NCI-H1417 (cell line): ENCODE measurements around the gene LDHB.
A peak's percentile ranks its signal among the peaks of the same experiment; 100 is the strongest.
"Not testable (repeated sequence)": the region's sequence is repeated elsewhere in the genome, so short reads cannot be mapped to it uniquely, and the experiment has no call there.

ENCODE experiments used
- DNase-seq, 3 experiments: peaks; one replicate each; lab custom pipeline; 2025; lab: John Stamatoyannopoulos, UW

LDHB gene

DNA sequence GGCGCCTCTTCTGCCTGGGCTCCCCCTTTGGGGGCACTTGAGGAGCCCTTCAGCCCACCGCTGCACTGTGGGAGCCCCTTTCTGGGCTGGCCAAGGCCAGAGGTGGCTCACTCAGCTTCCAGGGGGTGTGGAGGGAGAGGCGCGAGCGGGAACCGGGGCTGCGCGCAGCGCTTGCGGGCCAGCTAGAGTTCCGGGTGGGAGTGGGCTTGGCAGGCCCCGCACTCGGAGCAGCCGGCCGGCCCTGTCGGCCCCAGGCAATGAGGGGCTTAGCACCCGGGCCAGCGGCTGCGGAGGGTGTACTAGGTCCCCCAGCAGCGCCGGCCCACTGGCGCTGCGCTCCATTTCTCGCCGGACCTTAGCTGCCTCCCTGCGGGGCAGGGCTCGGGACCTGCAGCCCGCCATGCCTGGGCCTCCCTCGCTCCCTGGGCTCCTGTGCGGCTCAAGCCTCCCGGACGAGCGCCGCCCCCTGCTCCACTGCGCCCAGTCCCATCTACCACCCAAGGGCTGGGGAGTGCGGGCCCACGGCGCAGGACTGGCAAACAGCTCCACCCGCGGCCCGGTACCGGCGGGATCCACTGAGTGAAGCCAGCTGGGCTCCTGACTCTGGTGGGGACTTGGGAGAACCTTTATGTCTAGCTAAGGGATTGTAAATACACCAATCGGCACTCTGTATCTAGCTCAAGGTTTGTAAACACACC, 3.9 kb upstream of the LDHB start:
- DNase-seq, result not testable (repeated sequence)

- DNase-seq, result peak in 1 of 3 experiments; percentile 11
Measured at GRCh38 chr12:21659383-21659782, 1.7 kb upstream of the LDHB start.

GRCh38 chr12:21656905-21657325, 727 bp downstream of the LDHB start:
- peak; percentile 30 to 87 (median 85) for DNase-seq

- no peak for DNase-seq
Measured at GRCh38 chr12:21655591-21655990, 2.1 kb downstream of the LDHB start.

DNA sequence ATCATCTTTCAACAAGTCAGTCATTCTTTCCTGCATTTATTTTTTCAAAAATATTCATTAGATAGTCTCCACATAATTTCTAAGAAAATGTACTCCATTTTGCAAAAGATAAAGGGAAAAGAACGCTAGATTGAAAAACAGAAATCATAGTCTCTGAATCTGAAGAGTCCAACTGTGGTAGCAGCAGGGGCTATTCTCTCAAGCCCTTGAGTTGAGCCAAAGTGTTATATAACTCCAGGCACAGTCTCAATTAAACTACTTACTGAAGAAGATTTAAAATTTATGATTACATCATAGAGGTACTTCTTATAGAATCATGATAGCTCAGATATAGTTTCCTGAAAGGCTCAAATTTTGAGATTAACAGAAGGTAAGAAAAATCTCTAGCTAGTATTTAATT, 5.8 kb downstream of the LDHB start:
- no peak for DNase-seq

- DNase-seq, result no peak
Measured at GRCh38 chr12:21650997-21651396, 6.6 kb downstream of the LDHB start.

DNA sequence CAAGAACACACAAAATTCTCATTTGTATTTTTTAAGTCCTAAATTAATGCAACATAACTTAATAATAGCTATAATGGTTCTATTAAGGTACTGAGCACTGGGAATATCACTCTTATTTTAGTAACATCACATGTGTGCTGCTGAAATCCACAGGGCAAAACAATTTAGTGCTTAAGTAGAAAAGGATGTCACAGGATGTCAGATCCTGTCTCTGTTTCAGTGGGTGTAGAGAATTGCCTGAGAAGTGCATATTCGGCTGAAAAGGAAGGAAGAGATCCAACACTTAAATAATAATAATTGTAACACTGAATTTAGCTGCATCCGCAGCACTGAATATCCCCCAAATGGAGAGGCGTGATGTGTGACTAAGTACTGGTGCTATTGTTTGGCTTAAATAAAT, 8.6 kb downstream of the LDHB start:
- no peak for DNase-seq

DNA sequence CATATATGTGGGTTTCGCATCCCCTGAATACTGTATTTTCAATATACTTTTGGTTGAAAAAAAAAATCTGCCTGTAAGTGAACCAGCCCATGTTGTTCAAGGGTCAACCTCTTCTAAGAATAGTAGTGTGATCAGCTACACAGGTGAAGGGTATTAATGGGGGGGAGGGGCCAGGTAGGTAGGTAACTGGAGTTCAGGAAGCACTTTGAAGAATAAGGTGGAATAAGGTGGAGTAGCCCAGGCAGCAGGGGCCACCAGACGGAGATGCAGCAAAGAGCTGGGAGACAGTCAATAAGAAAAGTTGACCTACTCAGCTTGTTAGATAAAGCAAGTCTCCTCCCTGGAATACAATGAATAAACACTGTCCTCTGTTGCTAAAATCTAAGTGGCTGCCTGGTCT, 9.3 kb downstream of the LDHB start:
- DNase-seq, result no peak

DNA sequence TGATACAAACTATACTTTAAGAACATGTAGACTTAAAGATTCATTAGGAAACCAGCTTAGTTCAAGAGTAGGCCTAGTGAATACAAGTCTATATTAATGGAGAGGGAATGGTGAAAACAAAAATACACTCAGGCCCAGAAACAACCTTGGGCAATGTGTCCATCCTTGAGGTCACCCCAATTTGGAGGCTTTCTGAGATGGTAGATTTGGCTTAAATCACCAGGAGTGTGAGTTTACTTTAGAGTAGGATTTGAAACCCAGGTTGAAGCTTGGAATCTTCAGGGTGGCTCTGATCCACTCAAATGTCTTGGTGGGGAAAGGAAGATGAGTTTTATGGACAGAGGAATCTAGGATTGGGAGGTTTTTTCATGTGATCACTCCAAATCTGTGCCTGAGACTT, 10.5 kb downstream of the LDHB start:
- no peak for DNase-seq

- DNase-seq, result peak in 2 of 3 experiments; percentile 21 to 28
Measured at GRCh38 chr12:21645041-21645500, 12.6 kb downstream of the LDHB start.

GRCh38 chr12:21644516-21644915, 13.1 kb downstream of the LDHB start:
- no peak for DNase-seq

DNA sequence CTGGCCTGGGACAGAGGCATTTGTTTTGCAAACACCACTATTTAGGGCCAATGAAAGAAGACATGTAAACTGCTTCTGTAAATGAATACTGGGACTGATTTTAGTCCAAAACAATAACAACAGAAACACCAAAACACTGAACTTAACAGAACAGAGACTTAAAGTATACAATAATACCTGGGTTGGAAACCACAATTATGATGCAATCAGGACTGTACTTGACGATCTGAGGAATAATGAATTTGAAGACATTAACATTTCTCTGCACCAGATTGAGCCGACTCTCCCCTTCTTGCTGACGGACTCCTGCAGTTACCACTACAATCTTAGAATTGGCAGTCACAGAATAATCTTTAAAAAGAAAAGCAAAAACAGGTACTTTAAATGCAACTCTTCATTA, 13.9 kb downstream of the LDHB start:
- peak in 1 of 3 experiments; percentile 15 for DNase-seq

GRCh38 chr12:21642707-21643389, 14.8 kb downstream of the LDHB start:
- DNase-seq, result no peak

DNA sequence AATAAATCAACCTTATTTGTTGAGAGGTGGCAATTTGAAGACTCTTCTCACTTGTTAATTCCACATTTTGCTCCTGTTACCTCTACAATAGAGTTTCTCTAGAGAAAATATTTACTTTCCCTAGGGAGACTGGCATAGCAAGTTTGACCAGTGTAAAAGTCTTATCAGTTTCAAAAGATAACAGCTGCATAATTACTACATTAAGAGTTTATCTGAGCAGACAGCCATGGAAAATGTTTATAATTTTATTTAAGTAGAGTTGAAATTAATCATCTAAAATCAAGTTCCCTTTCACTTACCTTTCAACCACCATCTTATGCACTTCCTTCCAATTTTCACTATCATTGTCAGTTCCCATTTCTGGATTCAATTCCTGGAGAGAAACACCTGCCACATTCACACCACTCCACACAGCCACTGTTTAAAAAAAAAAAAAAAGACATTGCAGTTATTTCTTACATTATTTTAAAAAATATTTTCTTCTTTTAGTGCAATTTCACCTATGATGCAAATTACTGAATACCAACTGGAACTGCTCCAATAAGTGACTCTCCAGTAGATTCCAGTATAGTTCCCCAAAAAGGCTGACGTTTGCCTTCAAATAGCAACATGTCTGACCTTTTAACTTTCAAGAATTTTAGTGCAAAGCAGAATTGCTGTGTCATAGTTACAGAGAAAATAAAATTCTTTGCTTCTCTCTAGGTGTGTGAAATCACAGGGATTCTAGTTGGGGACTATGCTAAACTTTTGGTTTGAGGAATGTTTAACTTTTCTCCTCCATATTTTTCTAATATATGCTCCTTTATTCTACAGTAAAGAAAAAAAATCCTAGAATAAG, 19.4 kb downstream of the LDHB start:
- peak in 2 of 3 experiments; percentile 19 to 74 for DNase-seq

DNA sequence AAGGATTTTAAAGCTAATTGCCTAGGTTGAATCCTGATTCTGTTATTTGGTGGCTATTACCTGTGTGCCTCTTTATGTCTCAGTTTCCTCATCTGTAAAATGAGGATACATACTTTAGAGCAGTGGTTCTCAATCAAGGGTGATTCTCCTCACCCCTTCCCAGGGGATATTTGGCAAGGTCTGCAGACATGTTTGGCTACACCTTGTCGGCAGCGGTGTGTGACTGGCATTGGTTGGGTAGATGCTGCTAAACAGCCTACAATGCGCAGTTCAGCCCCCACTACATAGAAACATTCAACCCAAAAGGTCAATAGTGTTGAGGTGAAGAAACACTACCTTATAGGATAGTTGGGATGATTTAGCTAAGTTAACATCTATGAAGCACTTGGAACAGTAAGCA, 23.4 kb downstream of the LDHB start:
- DNase-seq, result no peak

DNA sequence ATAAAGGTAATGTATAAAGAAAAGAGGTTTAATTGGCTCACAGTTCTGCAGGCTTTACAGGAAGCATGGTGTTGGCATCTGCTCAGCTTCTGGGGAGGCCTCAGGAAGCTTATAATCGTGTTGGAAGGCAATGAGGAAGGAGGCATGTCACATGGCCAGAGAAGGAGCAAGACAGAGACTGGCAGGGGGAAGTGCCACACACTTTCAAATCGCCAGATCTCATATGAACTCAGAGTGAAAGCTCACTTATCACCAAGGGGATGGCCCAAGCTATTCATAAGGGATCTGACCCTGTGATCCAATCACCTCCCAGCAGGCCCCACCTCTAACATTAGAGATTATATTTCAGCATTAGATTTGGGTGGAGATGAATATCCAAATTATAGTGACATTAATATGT, 26.3 kb downstream of the LDHB start:
- DNase-seq, result no peak

DNA sequence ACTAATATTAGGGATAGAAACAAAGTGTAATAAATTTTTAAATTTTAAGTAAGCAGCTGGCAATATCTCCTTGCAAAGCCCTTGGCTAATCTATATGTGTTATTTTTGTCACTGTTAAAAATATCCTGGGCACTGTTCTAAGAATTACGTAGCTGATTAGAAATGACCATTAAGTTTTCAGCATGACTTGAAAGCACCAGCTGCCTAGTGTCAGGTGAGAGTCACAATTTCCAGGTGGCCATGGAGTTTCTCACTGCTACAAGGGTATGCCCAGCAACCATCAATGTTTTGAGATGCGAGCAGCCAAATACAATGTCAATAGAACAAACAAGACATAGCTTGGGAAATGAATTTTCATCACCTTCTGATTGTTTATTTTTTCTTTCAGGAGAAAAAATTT, 29.7 kb downstream of the LDHB start:
- peak in 2 of 3 experiments; percentile 3 to 45 for DNase-seq

DNA sequence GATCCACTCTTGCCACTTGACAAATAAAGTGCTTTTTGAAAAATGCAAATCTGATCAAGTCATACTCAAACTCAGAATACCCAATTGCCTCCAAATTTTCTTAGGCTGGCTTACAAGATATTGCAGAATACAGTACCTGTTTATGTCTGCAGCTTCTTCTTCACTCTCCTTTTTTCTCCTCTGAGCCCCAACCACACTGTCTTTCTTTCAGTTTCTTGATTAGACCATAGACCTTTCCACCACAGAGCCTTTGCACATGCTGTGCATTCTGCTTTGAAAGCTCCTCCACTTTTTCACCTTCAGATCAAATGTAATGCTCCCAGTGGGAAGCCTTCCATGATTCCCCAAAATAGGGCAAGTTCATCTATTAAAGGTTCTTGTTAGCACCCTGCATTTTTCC, 39.1 kb downstream of the LDHB start:
- no peak for DNase-seq

GRCh38 chr12:21617030-21617429, 40.6 kb downstream of the LDHB start:
- no peak for DNase-seq

DNA sequence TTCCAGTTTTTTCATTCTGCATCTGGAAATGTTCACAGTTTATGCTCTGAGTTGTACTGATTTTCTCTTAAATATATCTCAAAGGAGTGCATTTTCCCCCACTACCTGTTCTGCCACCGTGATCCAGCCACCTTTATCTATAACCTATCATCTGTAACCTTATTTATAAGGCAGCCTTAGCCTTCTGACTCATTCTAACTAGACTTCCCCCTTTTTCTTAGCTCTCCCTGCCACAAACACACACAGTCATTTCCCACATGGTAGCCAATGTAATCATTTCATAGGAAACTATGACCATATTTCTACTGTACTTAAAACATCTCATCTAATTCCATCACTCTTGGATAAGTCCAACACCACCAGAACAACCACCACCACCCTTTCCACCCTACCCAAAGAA, 42.2 kb downstream of the LDHB start:
- no peak for DNase-seq

DNA sequence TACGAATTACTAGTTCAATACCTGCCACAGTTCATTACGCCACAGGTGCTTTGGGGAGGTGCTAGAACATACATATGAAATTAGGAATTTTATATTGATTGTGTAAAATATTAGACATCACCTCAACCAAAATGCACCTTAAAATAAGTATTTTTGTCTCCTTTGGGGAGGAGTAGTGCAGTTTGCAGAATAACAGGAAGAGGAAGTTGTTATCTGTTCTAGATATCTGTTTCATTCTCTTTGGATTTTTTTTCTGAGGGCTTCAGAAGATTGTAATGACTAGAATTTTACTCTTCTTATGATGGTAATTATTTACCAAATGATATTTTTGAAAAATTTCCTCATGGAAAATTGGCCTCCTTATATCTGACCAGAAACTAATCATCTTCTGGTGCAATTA, 43.1 kb downstream of the LDHB start:
- DNase-seq, result no peak

GRCh38 chr12:21613931-21614330, 43.7 kb downstream of the LDHB start:
- no peak for DNase-seq

DNA sequence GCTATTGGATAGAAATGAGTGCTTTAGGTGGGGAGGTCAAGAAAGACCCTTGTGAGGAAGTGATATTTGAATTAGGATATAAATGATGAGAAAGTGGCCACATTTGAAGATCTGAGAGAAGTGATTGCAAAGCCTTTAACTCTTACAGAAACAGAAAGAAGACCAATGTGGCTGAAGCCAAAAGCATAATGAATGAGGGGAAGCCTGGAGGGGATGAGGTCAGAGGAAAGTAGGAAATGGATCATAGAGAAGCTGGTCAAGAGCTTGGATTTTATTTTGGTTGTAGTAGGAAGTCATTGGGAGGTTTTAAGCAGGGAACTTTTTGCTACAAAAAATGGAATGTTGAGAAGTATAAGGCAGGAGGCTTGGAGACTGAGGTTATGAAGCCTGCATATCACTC, 49.4 kb downstream of the LDHB start:
- DNase-seq, result no peak
